Naive thymus-derived CD4-positive, alpha-beta T cell (primary cell): ENCODE results near the gene RRM2. TPM values are rescaled to one million over a fixed set of nuclear protein-coding genes. Genes with fewer than 3 reads are reported as not detected.
A peak's percentile ranks its signal among the peaks of the same experiment; 100 is the strongest.

Experiments
- ATAC-seq: fragments of 150-1000 bp; cut with Tn5 transposase; 2 replicates; pipeline ENCODE4 v1.10.0; 2021; ENCODE audit warnings: mild to moderate bottlenecking, moderate library complexity
- CTCF ChIA-PET: fragments of 350-600 bp; sonication (Branson Sonifier 250); formaldehyde crosslinking; loops from one replicate; lab custom pipeline; 2021; ENCODE audit warnings: antibody characterized with exemption; lab: Charles Lee
- POLR2A ChIA-PET: fragments of 350-600 bp; sonication (Branson Sonifier 250); formaldehyde crosslinking; loops from one replicate; lab custom pipeline; 2021; ENCODE audit warnings: antibody characterized with exemption, inconsistent platforms; lab: Charles Lee
- DNase-seq, 9 donors: peaks; one replicate each; pipeline versions ENCODE4 v3.0.0 to v3.0.0-alpha.2; 2020 to 2022; ENCODE audit warnings: mixed read lengths in 1 of 9
- H3K27ac ChIP-seq: one replicate; pipeline ENCODE4 v1.7.0; 2013; ENCODE audit warnings: mild to moderate bottlenecking, low read depth, low read length, moderate library complexity
- H3K27me3 ChIP-seq, 2 donors: one replicate each; pipeline ENCODE4 v1.7.0; 2013; ENCODE audit warnings: low read length in 2 of 2, mild to moderate bottlenecking in 2 of 2, moderate library complexity in 2 of 2; ENCODE audit not compliant: control insufficient read depth in 2 of 2, insufficient read depth in 2 of 2
- H3K36me3 ChIP-seq, 3 experiments: 1 replicate in 2 of 3; 2 replicates in 1 of 3; pipeline ENCODE4 v1.7.0; 2013; ENCODE audit warnings: low read length in 3 of 3, mild to moderate bottlenecking in 3 of 3, moderate library complexity in 1 of 3; ENCODE audit not compliant: insufficient read depth in 3 of 3, control insufficient read depth in 2 of 3
- H3K4me1 ChIP-seq, 2 donors: one replicate each; pipeline ENCODE4 v1.7.0; 2013; ENCODE audit warnings: low read length in 2 of 2, mild to moderate bottlenecking in 2 of 2, moderate library complexity in 1 of 2; ENCODE audit not compliant: control insufficient read depth in 2 of 2, insufficient read depth in 2 of 2
- H3K4me3 ChIP-seq: 2 replicates; pipeline ENCODE4 v1.7.0; 2013; ENCODE audit warnings: mild to moderate bottlenecking, low read length
- H3K9me3 ChIP-seq, 3 experiments: 1 replicate in 2 of 3; 2 replicates in 1 of 3; pipeline ENCODE4 v1.7.0; 2013; ENCODE audit warnings: low read length in 3 of 3; ENCODE audit not compliant: control insufficient read depth in 2 of 3
- H3K27ac Mint-ChIP-seq, 9 donors: one replicate each; pipeline ENCODE4 v1.8.0; 2020 to 2022; ENCODE audit warnings: mixed read lengths in 9 of 9, mild to moderate bottlenecking in 8 of 9, moderate library complexity in 5 of 9, inconsistent platforms in 2 of 9
- H3K27me3 Mint-ChIP-seq, 5 donors: one replicate each; pipeline ENCODE4 v1.8.0; 2021 to 2022; ENCODE audit warnings: mixed read lengths in 5 of 5, mild to moderate bottlenecking in 1 of 5
- H3K36me3 Mint-ChIP-seq, 5 donors: one replicate each; pipeline ENCODE4 v1.8.0; 2020 to 2022; ENCODE audit warnings: mixed read lengths in 5 of 5, mild to moderate bottlenecking in 3 of 5, inconsistent platforms in 1 of 5
- H3K4me1 Mint-ChIP-seq, 7 donors: one replicate each; pipeline ENCODE4 v1.8.0; 2020 to 2022; ENCODE audit warnings: mixed read lengths in 7 of 7, mild to moderate bottlenecking in 3 of 7, inconsistent platforms in 1 of 7
- H3K4me3 Mint-ChIP-seq, 10 donors: one replicate each; pipeline ENCODE4 v1.8.0; 2020 to 2022; ENCODE audit warnings: mild to moderate bottlenecking in 10 of 10, mixed read lengths in 10 of 10, moderate library complexity in 6 of 10, inconsistent platforms in 2 of 10
- H3K9me3 Mint-ChIP-seq, 11 donors: one replicate each; pipeline ENCODE4 v1.8.0; 2020 to 2022; ENCODE audit warnings: mixed read lengths in 11 of 11, mild to moderate bottlenecking in 4 of 11, inconsistent platforms in 1 of 11, moderate library complexity in 1 of 11
- intact Hi-C, 2 donors: fragments of 100-400 bp; cut with micrococcal nuclease; formaldehyde crosslinking; loops; one replicate each; pipeline ENCODE4 v1.15.1; 2023
- polyA plus RNA-seq, 2 donors: library from polyadenylated mRNA; unstranded; fragments of 300-500 nt; fragmentation: Illumina TruSeq; gene quantifications; one replicate each; pipeline ENCODE4 v1.2.3, GENCODE V29; 2021
- total RNA-seq, 6 experiments: library from RNA in 5 of 6; stranded (reverse) in 5 of 6; gene quantifications; 1 replicate in 5 of 6; 2 replicates in 1 of 6; pipeline ENCODE4 v1.2.3 and lab custom pipeline; 2021 to 2026

RRM2 gene
- total and polyA plus RNA-seq, 7 experiments from 2014 or later, result 0.13 to 330 (median 0.51) TPM; not detected in 2

- Mint-ChIP-seq H3K9me3 (no peaks in the 10 kb centered on the region), H3K27ac (peak overlapping the region in 2 of 9 donors; percentile 26 to 62), H3K27me3 (no peaks in the 10 kb centered on the region), H3K4me3 (no peak overlapping the region), H3K36me3 (peaks cover 0 to 25% (median 0%) of the 10 kb centered on the region in 5 donors), H3K4me1 (peaks cover 17 to 41% (median 31%) of the 10 kb centered on the region in 7 donors)
- H3K4me3 ChIP-seq, result no peak overlapping the region
- H3K9me3 ChIP-seq, result no peaks in the 10 kb centered on the region
- no peak for ATAC-seq
- ChIA-PET CTCF (interaction anchor here (1.8 to 5.1 kb wide), 2 partner anchors 269 to 295 kb away, joined by 5 to 23 read pairs; no protein-coding TSS in a partner anchor), POLR2A (no interaction called here)
- H3K27ac ChIP-seq, result no peak overlapping the region
- no peaks in the 10 kb centered on the region for H3K36me3 ChIP-seq
- DNase-seq, result no peak
- peaks cover 0 to 18% of the 10 kb centered on the region in 2 donors for H3K4me1 ChIP-seq
- no peaks in the 10 kb centered on the region for H3K27me3 ChIP-seq
- intact Hi-C loops, result no loop called here
These were observed 17.0 kb downstream of the RRM2 start for GRCh38 chr2:10139536-10139935.

GRCh38 chr2:10140841-10141610 is 18.5 kb downstream of the RRM2 start:
- Mint-ChIP-seq H3K27me3 (no peaks in the 10 kb centered on the region), H3K27ac (peak overlapping the region in 7 of 9 donors; percentile 6 to 84 (median 71)), H3K4me1 (peaks cover 17 to 43% (median 31%) of the 10 kb centered on the region in 7 donors), H3K9me3 (no peaks in the 10 kb centered on the region), H3K36me3 (peaks cover 0 to 20% (median 0%) of the 10 kb centered on the region in 5 donors), H3K4me3 (peak overlapping the region; percentile 22 to 80 (median 65))
- H3K4me3 ChIP-seq, result no peak overlapping the region
- no peak overlapping the region for H3K27ac ChIP-seq
- ChIA-PET POLR2A (interaction anchor here (0.7 kb wide), 1 partner anchor 1326 kb away, joined by 8 read pairs; no protein-coding TSS in a partner anchor), CTCF (interaction anchor here (0.9 to 5.1 kb wide), 2 partner anchors 187 to 268 kb away, joined by 5 to 23 read pairs; no protein-coding TSS in a partner anchor)
- no peaks in the 10 kb centered on the region for H3K36me3 ChIP-seq
- ATAC-seq (no peak), DNase-seq (no peak)
- H3K27me3 ChIP-seq, result no peaks in the 10 kb centered on the region
- H3K4me1 ChIP-seq, result peaks cover 0 to 18% of the 10 kb centered on the region in 2 donors
- no peaks in the 10 kb centered on the region for H3K9me3 ChIP-seq
- intact Hi-C loops, result loop anchor here (5.0 to 10.0 kb wide), 2 partner anchors 84 to 266 kb away; no protein-coding TSS in a partner anchor

- Histone ChIP-seq H3K9me3 (no peaks in the 10 kb centered on the region), H3K36me3 (no peaks in the 10 kb centered on the region), H3K4me1 (peaks cover 0 to 18% of the 10 kb centered on the region in 2 donors), H3K27ac (no peak overlapping the region), H3K4me3 (no peak overlapping the region), H3K27me3 (no peaks in the 10 kb centered on the region)
- no peaks in the 10 kb centered on the region for H3K27me3 Mint-ChIP-seq
- H3K9me3 Mint-ChIP-seq, result no peaks in the 10 kb centered on the region
- peaks cover 17 to 43% (median 31%) of the 10 kb centered on the region in 7 donors for H3K4me1 Mint-ChIP-seq
- H3K36me3 Mint-ChIP-seq, result peaks cover 0 to 20% (median 0%) of the 10 kb centered on the region in 5 donors
- ChIA-PET POLR2A (interaction anchor here (0.7 kb wide), 1 partner anchor 1325 kb away, joined by 8 read pairs; no protein-coding TSS in a partner anchor), CTCF (interaction anchor here (0.6 to 5.1 kb wide), 5 partner anchors 9 to 293 kb away, joined by 3 to 23 read pairs (median 4); no protein-coding TSS in a partner anchor)
- H3K27ac Mint-ChIP-seq, result peak overlapping the region in 7 of 9 donors; percentile 56 to 84 (median 71)
- DNase-seq (peak in 6 of 9 donors; percentile 32 to 63 (median 55)), ATAC-seq (peak; percentile 64)
- peak overlapping the region in 9 of 10 donors; percentile 52 to 80 (median 73) for H3K4me3 Mint-ChIP-seq
- intact Hi-C loops, result loop anchor here (1.0 to 10.0 kb wide), 4 partner anchors 18 to 267 kb away; no protein-coding TSS in a partner anchor
These were observed 19.4 kb downstream of the RRM2 start for GRCh38 chr2:10141736-10142639.

- H3K4me3 Mint-ChIP-seq, result peak overlapping the region in 7 of 10 donors; percentile 18 to 80 (median 49)
- no peaks in the 10 kb centered on the region for H3K9me3 ChIP-seq
- intact Hi-C loops, result loop anchor here (1.0 to 10.0 kb wide), 4 partner anchors 18 to 267 kb away; no protein-coding TSS in a partner anchor
- ATAC-seq, result no peak
- H3K27ac ChIP-seq, result no peak overlapping the region
- H3K27ac Mint-ChIP-seq, result peak overlapping the region in 1 of 9 donors; percentile 33
- no peaks in the 10 kb centered on the region for H3K36me3 ChIP-seq
- DNase-seq, result no peak
- H3K4me3 ChIP-seq, result no peak overlapping the region
- H3K27me3 ChIP-seq, result no peaks in the 10 kb centered on the region
- peaks cover 0 to 20% (median 0%) of the 10 kb centered on the region in 5 donors for H3K36me3 Mint-ChIP-seq
- H3K27me3 Mint-ChIP-seq, result no peaks in the 10 kb centered on the region
- H3K9me3 Mint-ChIP-seq, result no peaks in the 10 kb centered on the region
- peaks cover 17 to 44% (median 31%) of the 10 kb centered on the region in 7 donors for H3K4me1 Mint-ChIP-seq
- peaks cover 0 to 18% of the 10 kb centered on the region in 2 donors for H3K4me1 ChIP-seq
- ChIA-PET CTCF (interaction anchor here (1.4 to 5.1 kb wide), 2 partner anchors 14 to 266 kb away, joined by 4 to 23 read pairs; no protein-coding TSS in a partner anchor), POLR2A (no interaction called here)
These were observed 20.1 kb downstream of the RRM2 start for GRCh38 chr2:10142640-10142965.

- peaks cover 23 to 52% (median 39%) of the 10 kb centered on the region in 7 donors for H3K4me1 Mint-ChIP-seq
These were observed 22.4 kb downstream of the RRM2 start for GRCh38 chr2:10144771-10145518.

More at GRCh38 chr2:10144771-10145518, 22.4 kb downstream of the RRM2 start:
- no peaks in the 10 kb centered on the region for H3K27me3 Mint-ChIP-seq
- no peaks in the 10 kb centered on the region for H3K36me3 ChIP-seq
- peaks cover 0 to 24% (median 0%) of the 10 kb centered on the region in 5 donors for H3K36me3 Mint-ChIP-seq
- ATAC-seq (no peak), DNase-seq (no peak)
- POLR2A ChIA-PET, result no interaction called here
- no peaks in the 10 kb centered on the region for H3K27me3 ChIP-seq
- H3K4me1 ChIP-seq, result peaks cover 0 to 18% of the 10 kb centered on the region in 2 donors
- H3K27ac Mint-ChIP-seq, result peak overlapping the region in 2 of 9 donors; percentile 62 to 80
- H3K9me3 ChIP-seq, result no peaks in the 10 kb centered on the region
- CTCF ChIA-PET, result interaction anchor here (0.8 to 1.3 kb wide), 2 partner anchors 11 to 20 kb away, joined by 3 read pairs; no protein-coding TSS in a partner anchor
- no peaks in the 10 kb centered on the region for H3K9me3 Mint-ChIP-seq
- no peak overlapping the region for H3K4me3 Mint-ChIP-seq
- intact Hi-C loops, result loop anchor here (5.0 to 10.0 kb wide), 2 partner anchors 80 to 262 kb away; no protein-coding TSS in a partner anchor
- no peak overlapping the region for H3K4me3 ChIP-seq
- H3K27ac ChIP-seq, result no peak overlapping the region
